ENCODE measurements around the gene ACTN2.

- TF ChIP-seq CTCF (conservative IDR thresholded peaks at IDR 0.05) = no peak
- no peak for TF ChIP-seq ZFX (IDR thresholded peaks at IDR 0.05)
Measured at GRCh38 chr1:236742421-236743160, 56.3 kb downstream of the ACTN2 start.

Data from C4-2B (cell line).